NCI-H1105 treated with DMSO at 0.1 percent for 48 hours (cell line): ENCODE data around the gene NFAT5.

Source experiments
- DNase-seq: peaks from one replicate; lab custom pipeline; 2025; lab: John Stamatoyannopoulos, UW

Gene NFAT5

GRCh38 chr16:69741951-69742904 lies 176.5 kb downstream of the NFAT5 start:
- DNase-seq, result no peak

- DNase-seq, result no peak
These were observed 178.8 kb downstream of the NFAT5 start for GRCh38 chr16:69744363-69745231.

- no peak for DNase-seq
These were observed 179.5 kb downstream of the NFAT5 start for GRCh38 chr16:69745232-69745612.

- DNase-seq, result no peak
These were observed 180.2 kb downstream of the NFAT5 start for GRCh38 chr16:69745959-69746358.

DNA sequence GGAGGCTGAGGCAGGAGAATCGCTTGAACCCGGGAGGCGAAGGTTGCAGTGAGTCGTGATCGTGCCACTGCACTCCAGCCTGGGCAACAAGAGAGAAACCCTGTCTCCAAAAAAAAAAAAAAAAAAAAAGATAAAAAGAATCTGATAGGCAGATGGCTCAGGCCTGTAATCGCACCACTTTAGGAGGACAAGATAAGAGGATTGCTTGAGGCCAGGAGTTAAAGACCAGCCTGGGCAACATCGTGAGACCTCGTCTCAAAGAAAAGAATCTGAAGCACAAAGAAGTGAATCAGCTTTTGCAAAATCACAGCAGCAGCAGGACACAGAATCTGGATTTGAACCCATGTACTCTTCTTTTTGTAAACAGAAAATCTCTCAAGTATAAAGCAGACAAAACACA lies 181.3 kb downstream of the NFAT5 start:
- DNase-seq, result no peak

GRCh38 chr16:69748694-69749345 lies 183.1 kb downstream of the NFAT5 start:
- no peak for DNase-seq

DNA sequence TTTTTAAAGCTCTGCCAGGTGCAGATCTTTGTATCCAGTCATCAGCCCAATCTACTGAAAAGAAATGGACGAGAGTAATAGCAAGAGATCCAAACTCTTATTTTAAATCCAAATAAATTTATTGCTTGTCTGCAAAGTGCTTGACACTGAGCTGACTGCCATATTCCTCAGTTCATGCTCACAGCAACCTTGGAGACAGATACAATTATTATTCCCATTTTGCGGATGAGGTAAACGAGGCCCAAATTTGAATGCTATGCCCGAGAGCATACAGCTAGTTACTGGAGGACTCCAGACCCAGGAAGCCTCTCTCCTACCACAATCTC lies 188.3 kb downstream of the NFAT5 start:
- DNase-seq, result no peak
